K562 (cell line): ENCODE measurements around the gene CTIF. TPM values are rescaled to one million over a fixed set of nuclear protein-coding genes. Genes with fewer than 3 reads are reported as not detected.

Source experiments
- ATAC-seq: fragments of 200-7000 bp; cut with Tn5 transposase; 3 replicates; pipeline ENCODE4 v1.9.1; 2020; ENCODE audit warnings: moderate library complexity
- BruUV-seq: library from RNA; stranded (reverse); fragments of 400-500 nt; replicated peaks from 2 replicates; lab custom pipeline; 2021; lab: Mats Ljungman, UMichigan
- CTCF ChIA-PET: fragments of 300-600 bp; formaldehyde crosslinking; extraction: SDS; loops from one replicate; lab custom pipeline; 2021; ENCODE audit warnings: low intra/inter-chr PET ratio; lab: Yijun Ruan, JAX
- POLR2A ChIA-PET: fragments of 300-600, 350-650 bp; sonication (Branson Sonifier 250); formaldehyde crosslinking; extraction: SDS; loops from one replicate; lab custom pipeline; 2021; ENCODE audit warnings: antibody characterized with exemption, inconsistent platforms; lab: Yijun Ruan, JAX
- DNase-seq, 4 experiments: peaks; one replicate each; pipeline versions ENCODE4 v3.0.0 to v3.0.0-alpha.2; 2011 to 2018; ENCODE audit warnings: low spot score in 3 of 4, mixed read lengths in 3 of 4; ENCODE audit errors: extremely low read depth in 1 of 4
- FAIRE-seq: peaks from 2 replicates; lab custom pipeline; 2011; peaks lifted over from hg19 to GRCh38; lab: Jason Lieb, UNC
- H2AFZ ChIP-seq: 2 replicates; pipeline ENCODE4 v1.6.0; 2011; ENCODE audit warnings: low read depth, low read length, control low read depth, inconsistent platforms
- H3K27ac ChIP-seq: fragments of 200-600 bp; 3 replicates; pipeline ENCODE4 v1.8.0; 2011; ENCODE audit warnings: low read depth, mild to moderate bottlenecking, control low read depth, inconsistent platforms, low read length, moderate library complexity, mixed read lengths; ENCODE audit errors: extremely low read depth
- H3K27me3 ChIP-seq, 2 experiments: fragments of 300-600 bp in 1 of 2; 2 replicates in 1 of 2; 3 replicates in 1 of 2; pipeline versions ENCODE4 v1.6.0 to v1.8.0; 2011; ENCODE audit warnings: inconsistent platforms in 2 of 2, low read length in 2 of 2, mild to moderate bottlenecking in 1 of 2, mixed read lengths in 1 of 2, moderate library complexity in 1 of 2; ENCODE audit not compliant: control insufficient read depth in 2 of 2, insufficient read depth in 2 of 2
- H3K36me3 ChIP-seq: fragments of 300-600 bp; 3 replicates; pipeline ENCODE4 v1.8.0; 2011; ENCODE audit warnings: mild to moderate bottlenecking, low read length, inconsistent platforms; ENCODE audit not compliant: control insufficient read depth, insufficient read depth
- H3K4me1 ChIP-seq, 2 experiments: fragments of 200-600 bp in 1 of 2; replicated peaks in 1 of 2; 2 replicates in 1 of 2; 3 replicates in 1 of 2; pipeline versions ENCODE4 v1.5.1 to v1.8.0; 2011; ENCODE audit warnings: inconsistent platforms in 2 of 2, low read length in 2 of 2, mild to moderate bottlenecking in 1 of 2, mixed read lengths in 1 of 2, moderate library complexity in 1 of 2; ENCODE audit not compliant: control insufficient read depth in 2 of 2, insufficient read depth in 2 of 2
- H3K4me2 ChIP-seq: 2 replicates; pipeline ENCODE4 v1.6.1; 2011; ENCODE audit warnings: low read length, control low read depth, inconsistent platforms, mixed read lengths; ENCODE audit not compliant: insufficient read depth
- H3K4me3 ChIP-seq: fragments of 200-600 bp; sonication (generic), shearing (Covaris generic); 2 replicates; pipeline ENCODE4 v1.5.1; 2016; ENCODE audit warnings: control low read depth, inconsistent platforms
- H3K79me2 ChIP-seq: fragments of 200-600 bp; 3 replicates; pipeline ENCODE4 v1.8.0; 2011; ENCODE audit warnings: low read length, inconsistent platforms; ENCODE audit not compliant: control insufficient read depth, insufficient read depth
- H3K9ac ChIP-seq, 2 experiments: 2 replicates each; pipeline versions ENCODE4 v1.6.0 to v1.6.1; 2011; ENCODE audit warnings: low read depth in 2 of 2, low read length in 2 of 2, control low read depth in 1 of 2, inconsistent platforms in 1 of 2, mild to moderate bottlenecking in 1 of 2, mixed read lengths in 1 of 2; ENCODE audit not compliant: insufficient read depth in 1 of 2
- H3K9me1 ChIP-seq: one replicate; pipeline ENCODE4 v1.6.0; 2011; ENCODE audit warnings: inconsistent platforms, mild to moderate bottlenecking, low read length, moderate library complexity; ENCODE audit not compliant: control insufficient read depth, insufficient read depth
- H3K9me3 ChIP-seq: replicated peaks from 2 replicates; pipeline ENCODE4 v1.5.1; 2011; ENCODE audit warnings: low read depth, low read length, inconsistent platforms; ENCODE audit not compliant: control insufficient read depth, insufficient read depth
- H4K20me1 ChIP-seq: replicated peaks from 2 replicates; pipeline ENCODE4 v1.6.1; 2011; ENCODE audit warnings: low read length, inconsistent platforms, mixed read lengths; ENCODE audit not compliant: control insufficient read depth, insufficient read depth
- CBX5 ChIP-seq: IDR thresholded peaks from 2 replicates; pipeline ENCODE4 v1.6.1; 2014; ENCODE audit warnings: low read depth, borderline replicate concordance
- CCNT2 ChIP-seq: IDR thresholded peaks from 2 replicates; pipeline ENCODE4 v1.6.1; 2011; ENCODE audit warnings: borderline replicate concordance, low read depth, mild to moderate bottlenecking, moderate library complexity, mixed read lengths, low read length; ENCODE audit not compliant: insufficient read length; ENCODE audit errors: extremely low read depth
- L3MBTL2 ChIP-seq: fragments of 450-650 bp; IDR thresholded peaks from 2 replicates; pipeline ENCODE4 v1.6.1; 2016; ENCODE audit warnings: mild to moderate bottlenecking, moderate library complexity
- SMAD3 ChIP-seq: fragments of 450-650 bp; formaldehyde crosslinking; conservative IDR thresholded peaks from 2 replicates; pipeline ENCODE4 v1.4.0; 2020; ENCODE audit warnings: mild to moderate bottlenecking
- TAL1 ChIP-seq: fragments of 450-650 bp; IDR thresholded peaks from 2 replicates; pipeline ENCODE4 v1.6.1; 2016; ENCODE audit warnings: mild to moderate bottlenecking
- TRIM24 ChIP-seq, 2 experiments: fragments of 450-650 bp; IDR thresholded peaks; 2 replicates each; pipeline ENCODE4 v1.6.1; 2016
- ZNF436 ChIP-seq: fragments of 250-450, 450-650 bp; sonication (Bioruptor Pico); formaldehyde crosslinking; IDR thresholded peaks from 2 replicates; pipeline ENCODE4 v1.7.0; 2020; ENCODE audit warnings: mild to moderate bottlenecking
- WGBS: fragments of 100-300 bp; shearing (Covaris generic); methylation state at CpG from one replicate; pipeline ENCODE4 v1.1.6; 2016; ENCODE audit warnings: low coverage, mixed read lengths; ENCODE audit not compliant: insufficient coverage; ENCODE audit errors: missing lambda C conversion rate; 5-methylcytosine and 5-hydroxymethylcytosine counted together
- in situ Hi-C: fragments of 300-500 bp; cut with MboI; formaldehyde crosslinking; loops from 4 replicates; pipeline ENCODE4 v1.15.0; 2018; ENCODE audit warnings: inconsistent platforms, mixed read lengths
- intact Hi-C: fragments of 100-400 bp; cut with micrococcal nuclease; formaldehyde crosslinking; loops from 2 replicates; pipeline ENCODE4 v1.14.2; 2022
- polyA plus RNA-seq, 8 experiments: library from polyadenylated mRNA; depleted of rRNA in 4 of 8; stranded (reverse) in 5 of 8; unstranded in 3 of 8; fragments of >200 nt; fragmentation: Nextera tagmentation in 2 of 8; fragmentation: Illumina TruSeq in 1 of 8; extraction: Ambion mirVana in 2 of 8; extraction: Trizol in 1 of 8; gene quantifications; 2 replicates each; pipeline versions ENCODE4 v1.2.1 to v1.2.3, GENCODE V29; 2011 to 2014; ENCODE audit warnings: inconsistent platforms in 1 of 8, missing spikeins in 1 of 8
- total RNA-seq, 7 experiments: library from RNA; depleted of rRNA in 6 of 7; stranded (reverse); fragments of >200 nt in 6 of 7; fragmentation: Illumina TruSeq in 2 of 7; extraction: Trizol in 2 of 7; gene quantifications; 2 replicates each; pipeline versions ENCODE4 v1.2.1 to v1.2.3, GENCODE V29; 2011 to 2021; ENCODE audit warnings: low replicate concordance in 1 of 7
- TF ChIP-seq, protein P1 (sequence below): fragments of 250-450 bp; sonication (Bioruptor Pico); IDR thresholded peaks from 2 replicates; pipeline ENCODE4 v1.5.0; 2021
- TF ChIP-seq, protein P2 (sequence below): fragments of 450-650 bp; IDR thresholded peaks from 2 replicates; pipeline ENCODE4 v1.6.1; 2016
- TF ChIP-seq, protein P3 (sequence below): fragments of 250-450 bp; sonication (Bioruptor Pico); IDR thresholded peaks from 2 replicates; pipeline ENCODE4 v1.9.0; 2021; ENCODE audit warnings: mild to moderate bottlenecking, inconsistent platforms
- TF ChIP-seq, protein P4 (sequence below): fragments of 450-650 bp; formaldehyde crosslinking; IDR thresholded peaks from 2 replicates; pipeline ENCODE4 v1.4.0; 2020; ENCODE audit warnings: mild to moderate bottlenecking
- TF ChIP-seq, protein P5 (sequence below), 2 experiments: IDR thresholded peaks in 1 of 2; conservative IDR thresholded peaks in 1 of 2; 2 replicates each; pipeline ENCODE4 v1.6.1; 2016; ENCODE audit warnings: low read depth in 2 of 2, mild to moderate bottlenecking in 1 of 2, missing compliant biosample characterization in 1 of 2, missing genetic modification characterization in 1 of 2, moderate library complexity in 1 of 2

The CTIF gene
- total and polyA plus RNA-seq, 9 of the 15 experiments (the other 6 are each of a cell fraction or from before 2014, with no cell fraction given): 0.17 to 11.5 (median 2.2) TPM

DNA sequence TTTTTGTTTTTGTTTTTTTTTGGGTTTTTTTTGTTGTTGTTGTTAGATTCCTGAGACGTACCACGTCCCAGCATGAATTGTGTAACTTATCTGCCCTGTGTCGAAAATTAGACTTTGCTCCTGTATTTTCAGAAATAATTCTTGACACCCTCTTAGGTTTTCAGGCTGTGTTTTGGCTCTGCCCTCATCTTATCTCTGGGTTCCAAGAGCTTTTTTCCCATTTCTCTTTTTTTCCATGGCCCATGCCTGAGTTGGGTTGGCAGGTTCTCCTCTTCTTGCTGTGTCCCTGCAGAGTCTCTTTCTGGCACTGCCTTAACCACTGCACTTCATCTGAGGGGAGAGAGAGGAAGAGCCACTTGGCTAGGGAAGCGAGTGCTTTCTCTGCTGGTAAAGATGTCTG is 42.4 kb downstream of the CTIF start:
- Histone ChIP-seq H3K79me2 (no peaks in the 10 kb centered on the region), H3K27ac (no peak overlapping the region), H3K36me3 (no peaks in the 10 kb centered on the region), H3K4me2 (no peak overlapping the region), H3K9me1 (no peaks in the 10 kb centered on the region), H4K20me1 (peaks cover 18% of the 10 kb centered on the region; the same call in 1 of the 2 replicates), H3K4me1 (no peaks in the 10 kb centered on the region; a peak in 1 of 5 replicates), H3K9me3 (no peaks in the 10 kb centered on the region), H3K9ac (no peak overlapping the region), H3K27me3 (no peaks in the 10 kb centered on the region), H2AFZ (no peak overlapping the region), H3K4me3 (no peak overlapping the region)
- intact Hi-C loops: no loop called here
- ChIA-PET CTCF (no interaction called here), POLR2A (interaction anchor here (1.3 kb wide), 1 partner anchor 10 kb away, joined by 3 read pairs; no protein-coding TSS in a partner anchor)
- no TSS peak for BruUV-seq
- 48% methylated on average over 3 of the region's 4 CpGs for WGBS
- no peak for FAIRE-seq
- no peak for DNase-seq
- ATAC-seq: no peak
- in situ Hi-C loops: no loop called here
- TF ChIP-seq CBX5 (no peak), L3MBTL2 (no peak), SMAD3 (CRISPR knock-in tag) (no peak), ZNF436 (CRISPR knock-in tag) (no peak), TRIM24 (IDR thresholded peaks at IDR 0.05) (no peak), CCNT2 (no peak), TAL1 (no peak)
- TF ChIP-seq, protein P1, sequence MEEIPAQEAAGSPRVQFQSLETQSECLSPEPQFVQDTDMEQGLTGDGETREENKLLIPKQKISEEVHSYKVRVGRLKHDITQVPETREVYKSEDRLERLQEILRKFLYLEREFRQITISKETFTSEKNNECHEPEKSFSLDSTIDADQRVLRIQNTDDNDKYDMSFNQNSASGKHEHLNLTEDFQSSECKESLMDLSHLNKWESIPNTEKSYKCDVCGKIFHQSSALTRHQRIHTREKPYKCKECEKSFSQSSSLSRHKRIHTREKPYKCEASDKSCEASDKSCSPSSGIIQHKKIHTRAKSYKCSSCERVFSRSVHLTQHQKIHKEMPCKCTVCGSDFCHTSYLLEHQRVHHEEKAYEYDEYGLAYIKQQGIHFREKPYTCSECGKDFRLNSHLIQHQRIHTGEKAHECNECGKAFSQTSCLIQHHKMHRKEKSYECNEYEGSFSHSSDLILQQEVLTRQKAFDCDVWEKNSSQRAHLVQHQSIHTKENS: no peak
- TF ChIP-seq, protein P2, sequence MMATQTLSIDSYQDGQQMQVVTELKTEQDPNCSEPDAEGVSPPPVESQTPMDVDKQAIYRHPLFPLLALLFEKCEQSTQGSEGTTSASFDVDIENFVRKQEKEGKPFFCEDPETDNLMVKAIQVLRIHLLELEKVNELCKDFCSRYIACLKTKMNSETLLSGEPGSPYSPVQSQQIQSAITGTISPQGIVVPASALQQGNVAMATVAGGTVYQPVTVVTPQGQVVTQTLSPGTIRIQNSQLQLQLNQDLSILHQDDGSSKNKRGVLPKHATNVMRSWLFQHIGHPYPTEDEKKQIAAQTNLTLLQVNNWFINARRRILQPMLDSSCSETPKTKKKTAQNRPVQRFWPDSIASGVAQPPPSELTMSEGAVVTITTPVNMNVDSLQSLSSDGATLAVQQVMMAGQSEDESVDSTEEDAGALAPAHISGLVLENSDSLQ: no peak
- TF ChIP-seq, protein P3, sequence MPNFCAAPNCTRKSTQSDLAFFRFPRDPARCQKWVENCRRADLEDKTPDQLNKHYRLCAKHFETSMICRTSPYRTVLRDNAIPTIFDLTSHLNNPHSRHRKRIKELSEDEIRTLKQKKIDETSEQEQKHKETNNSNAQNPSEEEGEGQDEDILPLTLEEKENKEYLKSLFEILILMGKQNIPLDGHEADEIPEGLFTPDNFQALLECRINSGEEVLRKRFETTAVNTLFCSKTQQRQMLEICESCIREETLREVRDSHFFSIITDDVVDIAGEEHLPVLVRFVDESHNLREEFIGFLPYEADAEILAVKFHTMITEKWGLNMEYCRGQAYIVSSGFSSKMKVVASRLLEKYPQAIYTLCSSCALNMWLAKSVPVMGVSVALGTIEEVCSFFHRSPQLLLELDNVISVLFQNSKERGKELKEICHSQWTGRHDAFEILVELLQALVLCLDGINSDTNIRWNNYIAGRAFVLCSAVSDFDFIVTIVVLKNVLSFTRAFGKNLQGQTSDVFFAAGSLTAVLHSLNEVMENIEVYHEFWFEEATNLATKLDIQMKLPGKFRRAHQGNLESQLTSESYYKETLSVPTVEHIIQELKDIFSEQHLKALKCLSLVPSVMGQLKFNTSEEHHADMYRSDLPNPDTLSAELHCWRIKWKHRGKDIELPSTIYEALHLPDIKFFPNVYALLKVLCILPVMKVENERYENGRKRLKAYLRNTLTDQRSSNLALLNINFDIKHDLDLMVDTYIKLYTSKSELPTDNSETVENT (CRISPR knock-in tag): no peak
- TF ChIP-seq, protein P4, sequence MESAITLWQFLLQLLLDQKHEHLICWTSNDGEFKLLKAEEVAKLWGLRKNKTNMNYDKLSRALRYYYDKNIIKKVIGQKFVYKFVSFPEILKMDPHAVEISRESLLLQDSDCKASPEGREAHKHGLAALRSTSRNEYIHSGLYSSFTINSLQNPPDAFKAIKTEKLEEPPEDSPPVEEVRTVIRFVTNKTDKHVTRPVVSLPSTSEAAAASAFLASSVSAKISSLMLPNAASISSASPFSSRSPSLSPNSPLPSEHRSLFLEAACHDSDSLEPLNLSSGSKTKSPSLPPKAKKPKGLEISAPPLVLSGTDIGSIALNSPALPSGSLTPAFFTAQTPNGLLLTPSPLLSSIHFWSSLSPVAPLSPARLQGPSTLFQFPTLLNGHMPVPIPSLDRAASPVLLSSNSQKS (CRISPR knock-in tag): no peak
- TF ChIP-seq, protein P5, sequence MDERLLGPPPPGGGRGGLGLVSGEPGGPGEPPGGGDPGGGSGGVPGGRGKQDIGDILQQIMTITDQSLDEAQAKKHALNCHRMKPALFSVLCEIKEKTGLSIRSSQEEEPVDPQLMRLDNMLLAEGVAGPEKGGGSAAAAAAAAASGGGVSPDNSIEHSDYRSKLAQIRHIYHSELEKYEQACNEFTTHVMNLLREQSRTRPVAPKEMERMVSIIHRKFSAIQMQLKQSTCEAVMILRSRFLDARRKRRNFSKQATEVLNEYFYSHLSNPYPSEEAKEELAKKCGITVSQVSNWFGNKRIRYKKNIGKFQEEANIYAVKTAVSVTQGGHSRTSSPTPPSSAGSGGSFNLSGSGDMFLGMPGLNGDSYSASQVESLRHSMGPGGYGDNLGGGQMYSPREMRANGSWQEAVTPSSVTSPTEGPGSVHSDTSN (CRISPR knock-in tag; IDR thresholded peaks at IDR 0.05; ENCODE audit: low read depth): no peak
- TF ChIP-seq, protein P5 (tag; conservative IDR thresholded peaks at IDR 0.05; ENCODE audit: low read depth): no peak
